Breast epithelium (tissue), 4 donors: ENCODE data around the gene LZTFL1. TPM values are rescaled to one million over a fixed set of nuclear protein-coding genes. Genes with fewer than 3 reads are reported as not detected.

Source experiments
- DNase-seq, 2 donors: peaks; one replicate each; pipeline ENCODE4 v3.0.0-alpha.2; 2019; ENCODE audit warnings: low spot score in 2 of 2
- H3K27ac ChIP-seq, 2 donors: fragments of 200-600 bp; sonication (generic) in 1 of 2; one replicate each; pipeline ENCODE4 v1.5.1; 2016 to 2019; ENCODE audit warnings: mild to moderate bottlenecking in 1 of 2
- H3K27me3 ChIP-seq, 2 donors: fragments of 200-600 bp; sonication (generic) in 1 of 2; one replicate each; pipeline versions ENCODE4 v1.5.1 to v1.6.0; 2017 to 2019; ENCODE audit warnings: control low read depth in 1 of 2, mild to moderate bottlenecking in 1 of 2
- H3K36me3 ChIP-seq: fragments of 200-600 bp; one replicate; pipeline ENCODE4 v1.5.1; 2019
- H3K4me1 ChIP-seq, 2 donors: fragments of 200-600 bp; sonication (generic); one replicate each; pipeline ENCODE4 v1.5.1; 2016 to 2019; ENCODE audit warnings: control low read depth in 1 of 2
- H3K4me3 ChIP-seq, 3 donors: fragments of 200-600 bp; sonication (generic); 1 replicate in 2 of 3; 2 replicates in 1 of 3; pipeline ENCODE4 v1.5.1; 2016 to 2019; ENCODE audit warnings: mild to moderate bottlenecking in 3 of 3, moderate library complexity in 2 of 3
- H3K9me3 ChIP-seq, 2 donors: fragments of 200-600 bp; sonication (generic) in 1 of 2; one replicate each; pipeline ENCODE4 v1.5.1; 2016 to 2019; ENCODE audit warnings: control low read depth in 1 of 2
- POLR2A ChIP-seq: fragments of 450-650 bp; IDR thresholded peaks from one replicate; pipeline ENCODE4 v1.6.1; 2016; ENCODE audit warnings: antibody characterized with exemption, mild to moderate bottlenecking, moderate library complexity
- POLR2AphosphoS5 ChIP-seq, 3 donors: sonication (generic); formaldehyde crosslinking; IDR thresholded peaks; one replicate each; pipeline ENCODE4 v1.6.1; 2017; ENCODE audit warnings: antibody characterized with exemption in 3 of 3
- intact Hi-C: fragments of 100-400 bp; cut with DNase I; formaldehyde crosslinking; loops from one replicate; pipeline ENCODE4 v1.15.1; 2023; ENCODE audit warnings: low total_unique reads
- total RNA-seq, 3 donors: library from RNA; depleted of rRNA; stranded (reverse); fragments of >200 nt; gene quantifications; one replicate each; pipeline ENCODE4 v1.1.0, GENCODE V29; 2016
- TF ChIP-seq, protein P1 (sequence below), 3 donors: fragments of 450-650 bp; IDR thresholded peaks; one replicate each; pipeline ENCODE4 v1.5.1; 2016 to 2017; ENCODE audit warnings: antibody characterized with exemption in 3 of 3, mild to moderate bottlenecking in 3 of 3, moderate library complexity in 3 of 3

LZTFL1 gene
- total RNA-seq, 3 donors from 2014 or later, result 17.0 to 39.2 (median 22.1) TPM

DNA sequence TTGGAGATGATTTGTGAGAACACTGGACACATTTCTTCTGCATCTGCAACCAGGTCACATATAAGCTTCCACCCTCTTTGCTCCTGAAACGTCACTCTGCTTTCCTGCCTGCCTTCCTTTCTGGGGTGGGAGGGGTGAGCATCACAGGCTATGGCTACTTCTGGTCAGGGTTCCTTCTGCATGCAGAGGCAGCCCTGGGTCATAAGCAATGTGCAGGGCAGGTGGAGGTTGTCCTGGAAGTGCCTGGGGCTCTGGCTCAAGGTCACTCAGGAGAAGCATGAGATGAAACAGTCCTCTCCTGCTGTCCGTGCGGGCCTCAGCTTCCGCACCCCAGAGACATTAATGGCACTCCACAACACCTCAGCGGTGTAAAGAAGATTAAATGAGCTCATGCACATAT lies 60.6 kb downstream of the LZTFL1 start:
- no peak for DNase-seq
- H3K36me3 ChIP-seq, result no peaks in the 10 kb centered on the region

DNA sequence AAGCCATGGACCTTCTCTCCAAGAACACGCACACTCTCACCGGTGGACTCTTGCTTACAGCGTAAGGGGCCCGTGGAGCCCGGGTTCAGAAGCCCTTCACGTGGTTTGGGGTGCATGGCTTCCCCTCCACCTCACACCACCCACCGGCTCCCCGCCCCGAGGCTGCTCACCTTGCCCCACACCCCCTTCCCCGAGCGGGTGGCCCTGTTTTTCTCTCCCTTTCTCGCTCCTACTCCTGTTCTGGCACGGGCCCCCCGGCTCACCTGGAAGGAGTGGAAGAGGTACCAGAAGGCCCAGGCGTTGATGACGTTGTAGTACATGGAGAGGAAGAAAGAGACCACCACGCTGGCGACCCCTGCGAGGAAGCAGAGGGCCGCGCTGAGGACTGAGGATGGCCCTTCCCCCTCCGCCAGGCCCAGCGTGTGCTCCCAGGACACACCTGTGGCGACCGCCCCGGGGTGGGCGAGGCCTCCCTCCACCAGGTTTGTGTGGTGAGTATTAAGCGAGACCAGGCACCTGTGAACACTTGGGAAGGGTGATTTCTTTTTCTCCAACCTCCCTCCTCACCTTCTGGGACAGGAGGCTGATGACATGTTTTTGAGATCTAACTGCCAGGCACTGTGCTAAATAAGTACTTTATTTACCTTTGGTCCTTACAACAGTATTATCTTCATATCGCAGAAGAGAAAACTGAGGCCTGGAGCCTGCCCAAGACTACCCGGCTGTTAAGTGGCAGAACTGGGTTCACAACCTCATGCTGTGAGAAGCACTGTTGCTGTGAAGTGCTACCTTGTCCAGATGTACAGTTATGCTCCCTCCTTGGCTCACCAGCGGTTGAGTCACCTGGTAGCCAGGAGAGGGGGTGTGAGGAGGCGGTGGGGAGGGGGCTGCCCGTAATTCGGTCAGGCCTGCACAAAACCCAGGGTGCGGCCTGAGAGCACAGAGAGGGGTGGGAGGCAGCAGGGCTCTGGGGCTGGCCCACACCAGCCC lies 61.9 kb downstream of the LZTFL1 start:
- TF ChIP-seq POLR2AphosphoS5 (IDR thresholded peaks at IDR 0.05) (no peak), POLR2A (no peak)
- TF ChIP-seq, protein P1, sequence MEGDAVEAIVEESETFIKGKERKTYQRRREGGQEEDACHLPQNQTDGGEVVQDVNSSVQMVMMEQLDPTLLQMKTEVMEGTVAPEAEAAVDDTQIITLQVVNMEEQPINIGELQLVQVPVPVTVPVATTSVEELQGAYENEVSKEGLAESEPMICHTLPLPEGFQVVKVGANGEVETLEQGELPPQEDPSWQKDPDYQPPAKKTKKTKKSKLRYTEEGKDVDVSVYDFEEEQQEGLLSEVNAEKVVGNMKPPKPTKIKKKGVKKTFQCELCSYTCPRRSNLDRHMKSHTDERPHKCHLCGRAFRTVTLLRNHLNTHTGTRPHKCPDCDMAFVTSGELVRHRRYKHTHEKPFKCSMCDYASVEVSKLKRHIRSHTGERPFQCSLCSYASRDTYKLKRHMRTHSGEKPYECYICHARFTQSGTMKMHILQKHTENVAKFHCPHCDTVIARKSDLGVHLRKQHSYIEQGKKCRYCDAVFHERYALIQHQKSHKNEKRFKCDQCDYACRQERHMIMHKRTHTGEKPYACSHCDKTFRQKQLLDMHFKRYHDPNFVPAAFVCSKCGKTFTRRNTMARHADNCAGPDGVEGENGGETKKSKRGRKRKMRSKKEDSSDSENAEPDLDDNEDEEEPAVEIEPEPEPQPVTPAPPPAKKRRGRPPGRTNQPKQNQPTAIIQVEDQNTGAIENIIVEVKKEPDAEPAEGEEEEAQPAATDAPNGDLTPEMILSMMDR (IDR thresholded peaks at IDR 0.05), result no peak
- no peaks in the 10 kb centered on the region for H3K27me3 ChIP-seq
- intact Hi-C loops, result no loop called here
- no peak overlapping the region for H3K27ac ChIP-seq
- H3K4me3 ChIP-seq, result no peak overlapping the region
- H3K4me1 ChIP-seq, result no peaks in the 10 kb centered on the region
- H3K36me3 ChIP-seq, result no peaks in the 10 kb centered on the region
- DNase-seq, result no peak
- no peaks in the 10 kb centered on the region for H3K9me3 ChIP-seq

More for the DNA sequence above, 60.6 kb downstream of the LZTFL1 start:
- intact Hi-C loops, result no loop called here
- no peak for TF ChIP-seq POLR2AphosphoS5 (IDR thresholded peaks at IDR 0.05)
- TF ChIP-seq, protein P1 (IDR thresholded peaks at IDR 0.05), result no peak
- no peak for TF ChIP-seq POLR2A
- Histone ChIP-seq H3K27ac (no peak overlapping the region), H3K27me3 (no peaks in the 10 kb centered on the region), H3K4me3 (no peak overlapping the region), H3K9me3 (no peaks in the 10 kb centered on the region), H3K4me1 (no peaks in the 10 kb centered on the region)

DNA sequence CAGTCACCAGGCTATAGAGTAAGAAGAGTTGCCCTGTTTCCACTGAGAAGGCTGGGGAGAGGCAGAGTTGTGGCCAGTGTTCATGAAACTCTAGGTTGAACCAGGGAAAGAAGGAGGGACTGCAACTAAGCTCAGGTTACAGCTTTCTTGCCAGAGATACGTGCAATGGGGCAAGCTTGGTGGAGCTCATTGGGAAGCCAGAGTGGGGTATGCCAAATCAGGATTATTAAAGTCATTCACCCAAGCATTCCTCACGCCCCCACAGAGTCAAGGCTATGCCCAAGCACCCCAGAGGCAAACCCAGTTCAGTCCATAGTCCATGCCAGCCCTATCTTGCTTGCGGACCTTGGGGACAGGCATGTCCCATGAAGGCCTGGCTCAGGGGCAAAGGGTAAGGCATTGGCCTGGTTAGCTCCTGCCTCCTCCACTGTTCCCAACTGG lies 63.1 kb downstream of the LZTFL1 start:
- Histone ChIP-seq H3K36me3 (no peaks in the 10 kb centered on the region), H3K27me3 (no peaks in the 10 kb centered on the region), H3K9me3 (no peaks in the 10 kb centered on the region), H3K27ac (no peak overlapping the region), H3K4me1 (no peaks in the 10 kb centered on the region), H3K4me3 (no peak overlapping the region)
- DNase-seq, result no peak
- intact Hi-C loops, result no loop called here
- no peak for TF ChIP-seq POLR2A

DNA sequence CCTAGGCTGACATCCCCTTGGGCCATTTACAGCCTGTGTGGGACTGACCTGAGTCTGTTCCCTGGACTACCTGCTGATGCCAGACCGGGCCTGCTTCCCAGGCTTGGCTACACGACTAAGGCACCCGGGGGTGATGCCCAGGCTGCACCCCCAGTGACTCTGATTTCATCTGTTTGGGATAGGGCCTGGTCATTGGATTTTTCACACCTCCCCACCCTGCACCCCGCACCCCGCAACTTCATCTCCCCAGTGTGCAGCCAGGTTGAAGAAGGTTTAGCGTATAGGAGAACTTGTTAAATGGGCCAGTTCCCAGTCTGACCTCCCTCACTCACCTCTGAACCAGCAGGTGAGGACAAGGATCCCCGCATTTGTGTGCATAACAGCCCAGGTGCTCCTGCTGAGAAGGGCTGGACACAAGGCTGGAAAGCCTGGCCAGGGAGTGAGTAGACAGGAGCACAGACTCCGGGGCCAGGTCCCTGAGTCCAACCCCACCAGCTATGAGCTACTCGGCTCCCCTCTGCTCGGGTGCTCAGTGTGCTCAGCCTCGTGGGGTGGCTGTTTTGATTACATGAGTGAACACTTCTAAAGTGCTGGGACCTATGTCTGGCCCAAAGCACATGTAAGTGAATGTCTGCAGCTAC lies 64.1 kb downstream of the LZTFL1 start:
- intact Hi-C loops, result no loop called here
- no peaks in the 10 kb centered on the region for H3K27me3 ChIP-seq
- no peaks in the 10 kb centered on the region for H3K9me3 ChIP-seq

DNA sequence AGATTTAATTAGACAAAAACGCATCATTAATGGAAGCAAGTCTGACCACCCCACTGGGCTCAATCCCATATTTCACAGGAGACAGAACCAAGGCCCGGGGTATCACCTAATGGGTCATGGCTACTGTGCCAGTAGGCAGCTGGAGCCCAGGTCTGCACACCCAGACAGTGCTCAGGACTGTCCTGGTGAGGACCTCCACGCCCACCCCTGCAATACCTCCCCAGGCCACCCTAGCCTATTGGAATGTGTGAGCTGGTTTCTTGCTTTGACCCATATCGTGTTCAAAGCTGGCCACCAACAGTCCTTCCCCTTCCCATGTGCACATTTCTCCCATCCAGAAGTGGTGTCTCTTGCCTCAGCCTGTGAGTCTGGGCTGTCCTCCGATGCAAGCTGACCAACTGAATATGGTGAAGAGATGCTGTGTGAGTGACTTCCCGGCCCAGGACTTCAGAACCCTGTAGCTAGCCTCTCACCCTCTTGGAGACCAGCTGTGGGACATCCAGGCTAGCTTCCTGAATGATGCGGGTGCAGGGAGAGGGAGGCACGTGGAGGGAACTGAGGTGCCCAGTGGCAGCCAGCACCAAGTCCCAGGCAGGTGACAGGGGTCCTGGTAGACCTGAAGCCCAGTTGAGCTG lies 64.7 kb downstream of the LZTFL1 start:
- Histone ChIP-seq H3K4me3 (no peak overlapping the region), H3K27ac (no peak overlapping the region), H3K27me3 (no peaks in the 10 kb centered on the region), H3K9me3 (no peaks in the 10 kb centered on the region), H3K36me3 (no peaks in the 10 kb centered on the region), H3K4me1 (no peaks in the 10 kb centered on the region)
- intact Hi-C loops, result no loop called here
- TF ChIP-seq, protein P1 (IDR thresholded peaks at IDR 0.05), result no peak
- TF ChIP-seq POLR2A, result no peak
- TF ChIP-seq POLR2AphosphoS5 (IDR thresholded peaks at IDR 0.05), result no peak
- DNase-seq, result no peak

More for the DNA sequence above, 64.1 kb downstream of the LZTFL1 start:
- no peaks in the 10 kb centered on the region for H3K4me1 ChIP-seq
- no peaks in the 10 kb centered on the region for H3K36me3 ChIP-seq
- no peak for DNase-seq
- TF ChIP-seq POLR2A (no peak), POLR2AphosphoS5 (IDR thresholded peaks at IDR 0.05) (no peak)
- TF ChIP-seq, protein P1 (IDR thresholded peaks at IDR 0.05), result no peak
- no peak overlapping the region for H3K27ac ChIP-seq
- H3K4me3 ChIP-seq, result no peak overlapping the region
